GM21723 (cell line): ENCODE results near the gene CACNA2D2.
A peak's percentile ranks its signal among the peaks of the same experiment; 100 is the strongest.

ENCODE experiments used
- ATAC-seq: cut with Tn5 transposase; IDR thresholded peaks from one replicate; pipeline ENCODE4 v1.9.1; 2021; ENCODE audit warnings: mild to moderate bottlenecking, moderate library complexity; ENCODE audit not compliant: unreplicated experiment

The CACNA2D2 gene

GRCh38 chr3:50503504-50504342, at the start of gene CACNA2D2:
Gene CACNA2D2, minus strand, starts transcription at chr3:50503634. Its CDS starts 211 bp downstream, at chr3:50503423.
- no peak for ATAC-seq

GRCh38 chr3:50552598-50552997, 49.2 kb upstream of the CACNA2D2 start:
- no peak for ATAC-seq

- no peak for ATAC-seq
These were observed 48.4 kb upstream of the CACNA2D2 start for GRCh38 chr3:50551681-50552435.

GRCh38 chr3:50551054-50551659, 47.7 kb upstream of the CACNA2D2 start:
- ATAC-seq = no peak

GRCh38 chr3:50550079-50550736, 46.8 kb upstream of the CACNA2D2 start:
- no peak for ATAC-seq

- ATAC-seq = no peak
These were observed 45.8 kb upstream of the CACNA2D2 start for GRCh38 chr3:50549226-50549625.

GRCh38 chr3:50545781-50546180, 42.3 kb upstream of the CACNA2D2 start:
- no peak for ATAC-seq

GRCh38 chr3:50542177-50543034, 39.0 kb upstream of the CACNA2D2 start:
- ATAC-seq = peak; percentile 59

GRCh38 chr3:50539356-50540286, 36.2 kb upstream of the CACNA2D2 start:
- no peak for ATAC-seq

- no peak for ATAC-seq
These were observed 34.1 kb upstream of the CACNA2D2 start for GRCh38 chr3:50537421-50538129.

GRCh38 chr3:50536471-50537180, 33.2 kb upstream of the CACNA2D2 start:
- no peak for ATAC-seq

- no peak for ATAC-seq
These were observed 31.4 kb upstream of the CACNA2D2 start for GRCh38 chr3:50534681-50535330.

GRCh38 chr3:50533807-50534461, 30.5 kb upstream of the CACNA2D2 start:
- no peak for ATAC-seq

- ATAC-seq = no peak
These were observed 29.9 kb upstream of the CACNA2D2 start for GRCh38 chr3:50533316-50533715.

- ATAC-seq = no peak
These were observed 28.8 kb upstream of the CACNA2D2 start for GRCh38 chr3:50532062-50532705.

GRCh38 chr3:50531201-50531600, 27.8 kb upstream of the CACNA2D2 start:
- no peak for ATAC-seq
